GM12878 (cell line): ENCODE data around the gene PCSK6. TPM values are rescaled to one million over a fixed set of nuclear protein-coding genes. Genes with fewer than 3 reads are reported as not detected.
A peak's percentile ranks its signal among the peaks of the same experiment; 100 is the strongest.

ENCODE experiments used
- ATAC-seq: fragments of 200-7000 bp; cut with Tn5 transposase; 3 replicates; pipeline ENCODE4 v1.9.1; 2020; ENCODE audit warnings: mild to moderate bottlenecking, moderate library complexity
- BruUV-seq: library from RNA; stranded (reverse); fragments of 400-500 nt; replicated peaks from 2 replicates; lab custom pipeline; 2021; lab: Mats Ljungman, UMichigan
- CTCF ChIA-PET: fragments of 300-600 bp; sonication (Branson Sonifier 250); formaldehyde crosslinking; extraction: SDS; loops from one replicate; lab custom pipeline; 2021; ENCODE audit warnings: inconsistent platforms; lab: Yijun Ruan, JAX
- POLR2A ChIA-PET: fragments of 350-600 bp; formaldehyde crosslinking; extraction: SDS; loops from one replicate; lab custom pipeline; 2021; ENCODE audit warnings: inconsistent platforms; lab: Charles Lee
- RAD21 ChIA-PET: fragments of 300-600 bp; sonication (Branson Sonifier 250); formaldehyde crosslinking; loops from one replicate; lab custom pipeline; 2023; ENCODE audit warnings: antibody characterized with exemption; ENCODE audit not compliant: unreplicated experiment; lab: Charles Lee
- SMC1A ChIA-PET: fragments of 300-600 bp; sonication (Branson Sonifier 250); formaldehyde crosslinking; loops from one replicate; lab custom pipeline; 2023; ENCODE audit not compliant: unreplicated experiment, uncharacterized antibody; lab: Charles Lee
- DNase-seq: peaks from one replicate; pipeline ENCODE4 v3.0.0-alpha.2; 2011; ENCODE audit warnings: low read depth, low spot score
- FAIRE-seq: peaks from 3 replicates; lab custom pipeline; 2011; peaks lifted over from hg19 to GRCh38; lab: Jason Lieb, UNC
- H2AFZ ChIP-seq: 2 replicates; pipeline ENCODE4 v1.6.0; 2011; ENCODE audit warnings: low read depth, low read length, control low read depth; ENCODE audit not compliant: control insufficient read depth
- H3K27ac ChIP-seq: 2 replicates; pipeline ENCODE4 v1.5.1; 2011; ENCODE audit warnings: control low read depth; ENCODE audit not compliant: control insufficient read depth, insufficient read depth
- H3K27me3 ChIP-seq, 2 experiments: replicated peaks in 1 of 2; 2 replicates each; pipeline versions ENCODE4 v1.6.0 to v1.6.1; 2011; ENCODE audit warnings: low read length in 1 of 2; ENCODE audit not compliant: control insufficient read depth in 2 of 2, insufficient read depth in 2 of 2
- H3K36me3 ChIP-seq, 2 experiments: 2 replicates each; pipeline ENCODE4 v1.5.1; 2011; ENCODE audit warnings: low read length in 1 of 2; ENCODE audit not compliant: control insufficient read depth in 2 of 2, insufficient read depth in 2 of 2
- H3K4me1 ChIP-seq: 2 replicates; pipeline ENCODE4 v1.6.1; 2011; ENCODE audit warnings: mild to moderate bottlenecking, low read length, moderate library complexity, mixed read lengths; ENCODE audit not compliant: control insufficient read depth, insufficient read depth
- H3K4me2 ChIP-seq: 2 replicates; pipeline ENCODE4 v1.6.0; 2011; ENCODE audit warnings: control low read depth; ENCODE audit not compliant: control insufficient read depth, insufficient read depth
- H3K4me3 ChIP-seq: fragments of 200-600 bp; sonication (generic); 2 replicates; pipeline ENCODE4 v1.5.1; 2016
- H3K79me2 ChIP-seq: 2 replicates; pipeline ENCODE4 v1.6.0; 2011; ENCODE audit warnings: low read length; ENCODE audit not compliant: control insufficient read depth, insufficient read depth
- H3K9ac ChIP-seq: 2 replicates; pipeline ENCODE4 v1.8.0; 2011; ENCODE audit warnings: low read length, control low read depth, mixed read lengths; ENCODE audit not compliant: control insufficient read depth, insufficient read depth
- H3K9me3 ChIP-seq: replicated peaks from 3 replicates; pipeline ENCODE4 v1.5.1; 2011; ENCODE audit warnings: mild to moderate bottlenecking, low read length; ENCODE audit not compliant: control insufficient read depth, insufficient read depth
- H4K20me1 ChIP-seq: 2 replicates; pipeline ENCODE4 v1.6.0; 2011; ENCODE audit not compliant: control insufficient read depth, insufficient read depth
- ATF7 ChIP-seq: fragments of 450-650 bp; IDR thresholded peaks from 2 replicates; pipeline ENCODE4 v1.6.1; 2016; ENCODE audit warnings: low read depth, mild to moderate bottlenecking
- BHLHE40 ChIP-seq, 2 experiments: fragments of 450-650 bp in 1 of 2; IDR thresholded peaks; 2 replicates each; pipeline ENCODE4 v1.6.1; 2011 to 2017; ENCODE audit warnings: low read depth in 2 of 2, borderline replicate concordance in 1 of 2, improper control_type of control experiment in 1 of 2, low read length in 1 of 2, mild to moderate bottlenecking in 1 of 2
- DPF2 ChIP-seq: fragments of 450-650 bp; IDR thresholded peaks from 2 replicates; pipeline ENCODE4 v1.6.1; 2017; ENCODE audit warnings: mild to moderate bottlenecking
- IKZF1 ChIP-seq: fragments of 450-650 bp; conservative IDR thresholded peaks from 2 replicates; pipeline ENCODE4 v1.6.1; 2017; ENCODE audit warnings: antibody characterized with exemption, mild to moderate bottlenecking
- JUNB ChIP-seq: IDR thresholded peaks from 2 replicates; pipeline ENCODE4 v1.6.1; 2016; ENCODE audit warnings: antibody characterized with exemption, mild to moderate bottlenecking
- MTA2 ChIP-seq: fragments of 450-650 bp; IDR thresholded peaks from 2 replicates; pipeline ENCODE4 v1.6.1; 2016; ENCODE audit warnings: low read depth, mild to moderate bottlenecking, moderate library complexity
- MXI1 ChIP-seq: fragments of 150-350 bp; IDR thresholded peaks from 2 replicates; pipeline ENCODE4 v1.6.1; 2011; ENCODE audit warnings: low read depth, mild to moderate bottlenecking, inconsistent platforms, low read length, improper control_type of control experiment
- NBN ChIP-seq: fragments of 450-650 bp; IDR thresholded peaks from 2 replicates; pipeline ENCODE4 v1.6.1; 2016
- POLR2AphosphoS5 ChIP-seq: IDR thresholded peaks from 2 replicates; pipeline ENCODE4 v1.6.1; 2011; ENCODE audit warnings: mild to moderate bottlenecking, low read length, inconsistent platforms
- SMARCA5 ChIP-seq: fragments of 450-650 bp; IDR thresholded peaks from 2 replicates; pipeline ENCODE4 v1.6.1; 2017; ENCODE audit warnings: mild to moderate bottlenecking
- TAF1 ChIP-seq: IDR thresholded peaks from 2 replicates; pipeline ENCODE4 v1.6.1; 2011; ENCODE audit warnings: mild to moderate bottlenecking, low read depth, low read length, borderline replicate concordance
- TCF12 ChIP-seq: IDR thresholded peaks from 2 replicates; pipeline ENCODE4 v1.6.1; 2011; ENCODE audit warnings: low read depth, mild to moderate bottlenecking, low read length
- WGBS: methylation state at CpG from one replicate; pipeline ENCODE4 v1.1.6; 2016; ENCODE audit warnings: low lambda C conversion rate; ENCODE audit not compliant: insufficient replicate concordance, insufficient coverage; ENCODE audit errors: missing lambda C conversion rate; 5-methylcytosine and 5-hydroxymethylcytosine counted together
- in situ Hi-C: fragments of 300-500 bp; cut with MboI; formaldehyde crosslinking; loops from 9 replicates; pipeline ENCODE4 v1.14.3; 2018; ENCODE audit warnings: mixed read lengths
- intact Hi-C: fragments of 100-400 bp; cut with micrococcal nuclease; formaldehyde crosslinking; loops from one replicate; pipeline ENCODE4 v1.14.2; 2022; ENCODE audit not compliant: unreplicated experiment
- polyA plus RNA-seq, 11 experiments: library from polyadenylated mRNA; depleted of rRNA in 4 of 11; unstranded in 6 of 11; stranded (reverse) in 5 of 11; fragments of >200 nt; fragmentation: Nextera tagmentation in 4 of 11; fragmentation: Illumina TruSeq in 1 of 11; extraction: Ambion mirVana in 4 of 11; extraction: Trizol in 1 of 11; gene quantifications; 1 replicate in 1 of 11; 2 replicates in 10 of 11; pipeline versions ENCODE4 v1.2.1 to v1.2.3, GENCODE V29; 2011 to 2016; ENCODE audit warnings: inconsistent platforms in 2 of 11, missing spikeins in 2 of 11, low read depth in 1 of 11
- total RNA-seq, 4 experiments: library from RNA; depleted of rRNA in 3 of 4; stranded (reverse); fragments of >200 nt in 3 of 4; fragmentation: Illumina TruSeq in 1 of 4; extraction: Trizol in 1 of 4; gene quantifications; 2 replicates each; pipeline versions ENCODE4 v1.2.1 to v1.2.3, GENCODE V29; 2013 to 2021
- TF ChIP-seq, protein P1 (sequence below): IDR thresholded peaks from 2 replicates; pipeline ENCODE4 v1.6.1; 2011; ENCODE audit warnings: borderline replicate concordance, low read depth, mild to moderate bottlenecking, moderate library complexity, mixed read lengths, low read length; ENCODE audit not compliant: insufficient read depth; ENCODE audit errors: extremely low read length
- TF ChIP-seq, protein P2 (sequence below): fragments of 450-650 bp; IDR thresholded peaks from 2 replicates; pipeline ENCODE4 v1.6.1; 2017; ENCODE audit warnings: mild to moderate bottlenecking, moderate library complexity
- TF ChIP-seq, protein P3 (sequence below): IDR thresholded peaks from 2 replicates; pipeline ENCODE4 v1.6.1; 2011; ENCODE audit warnings: low read depth, low read length, improper control_type of control experiment, borderline replicate concordance
- TF ChIP-seq, protein P4 (sequence below): IDR thresholded peaks from 2 replicates; pipeline ENCODE4 v1.6.1; 2011; ENCODE audit warnings: borderline replicate concordance, low read depth, mild to moderate bottlenecking, moderate library complexity, low read length; ENCODE audit not compliant: insufficient read depth, poor library complexity, severe bottlenecking

PCSK6 gene
- total and polyA plus RNA-seq, 10 of the 15 experiments (the other 5 are each of a cell fraction or from before 2014, with no cell fraction given): 0.19 to 0.67 (median 0.25) TPM; not detected in 4

DNA sequence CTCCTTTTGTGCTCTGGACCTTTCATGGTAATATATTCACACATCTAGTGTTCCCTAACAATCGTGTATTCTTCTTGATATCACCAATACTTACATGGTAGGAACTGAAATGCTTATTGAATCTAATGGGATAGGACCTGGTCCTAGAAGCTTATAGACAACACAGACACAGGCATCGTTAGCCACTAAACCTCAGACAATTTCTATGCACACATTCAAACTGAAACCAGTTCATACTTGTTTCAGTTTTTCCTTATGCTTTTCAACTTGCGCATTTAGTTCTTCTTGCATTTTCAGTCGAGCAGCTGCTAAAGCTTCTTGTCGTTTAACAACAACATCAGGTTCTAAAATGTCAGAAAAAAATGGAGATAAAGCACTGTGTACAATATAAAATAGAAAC lies 214.5 kb downstream of the PCSK6 start:
- H3K27ac ChIP-seq: peak overlapping the region; percentile 71; the same call in 1 of the 2 replicates
- 2% methylated on average over 5 of the region's 5 CpGs for WGBS
- TF ChIP-seq, protein P1, sequence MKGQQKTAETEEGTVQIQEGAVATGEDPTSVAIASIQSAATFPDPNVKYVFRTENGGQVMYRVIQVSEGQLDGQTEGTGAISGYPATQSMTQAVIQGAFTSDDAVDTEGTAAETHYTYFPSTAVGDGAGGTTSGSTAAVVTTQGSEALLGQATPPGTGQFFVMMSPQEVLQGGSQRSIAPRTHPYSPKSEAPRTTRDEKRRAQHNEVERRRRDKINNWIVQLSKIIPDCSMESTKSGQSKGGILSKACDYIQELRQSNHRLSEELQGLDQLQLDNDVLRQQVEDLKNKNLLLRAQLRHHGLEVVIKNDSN: no peak
- TF ChIP-seq NBN (peak; percentile 58; the same call in 1 of the 2 replicates), SMARCA5 (0 out of 2 replicates have a peak, but pooled peaks have one; percentile 29), ATF7 (peak; percentile 53; the same call in 1 of the 2 replicates), TCF12 (peak; percentile 43; the same call in 1 of the 2 replicates), TAF1 (no peak), MTA2 (peak; percentile 44; the same call in 1 of the 2 replicates), BHLHE40 (IDR thresholded peaks at IDR 0.05; ENCODE audit: borderline replicate concordance in 1 of 2, low read depth in 2 of 2, low read length in 1 of 2) (peak in 1 of 2 experiments; percentile 37; a peak in 1 of 4 replicates), POLR2AphosphoS5 (0 out of 2 replicates have a peak, but pooled peaks have one; percentile 35), MXI1 (peak; percentile 49; the same call in 1 of the 2 replicates), DPF2 (0 out of 2 replicates have a peak, but pooled peaks have one; percentile 50), JUNB (peak; percentile 69), IKZF1 (peak; percentile 58)
- TF ChIP-seq, protein P2, sequence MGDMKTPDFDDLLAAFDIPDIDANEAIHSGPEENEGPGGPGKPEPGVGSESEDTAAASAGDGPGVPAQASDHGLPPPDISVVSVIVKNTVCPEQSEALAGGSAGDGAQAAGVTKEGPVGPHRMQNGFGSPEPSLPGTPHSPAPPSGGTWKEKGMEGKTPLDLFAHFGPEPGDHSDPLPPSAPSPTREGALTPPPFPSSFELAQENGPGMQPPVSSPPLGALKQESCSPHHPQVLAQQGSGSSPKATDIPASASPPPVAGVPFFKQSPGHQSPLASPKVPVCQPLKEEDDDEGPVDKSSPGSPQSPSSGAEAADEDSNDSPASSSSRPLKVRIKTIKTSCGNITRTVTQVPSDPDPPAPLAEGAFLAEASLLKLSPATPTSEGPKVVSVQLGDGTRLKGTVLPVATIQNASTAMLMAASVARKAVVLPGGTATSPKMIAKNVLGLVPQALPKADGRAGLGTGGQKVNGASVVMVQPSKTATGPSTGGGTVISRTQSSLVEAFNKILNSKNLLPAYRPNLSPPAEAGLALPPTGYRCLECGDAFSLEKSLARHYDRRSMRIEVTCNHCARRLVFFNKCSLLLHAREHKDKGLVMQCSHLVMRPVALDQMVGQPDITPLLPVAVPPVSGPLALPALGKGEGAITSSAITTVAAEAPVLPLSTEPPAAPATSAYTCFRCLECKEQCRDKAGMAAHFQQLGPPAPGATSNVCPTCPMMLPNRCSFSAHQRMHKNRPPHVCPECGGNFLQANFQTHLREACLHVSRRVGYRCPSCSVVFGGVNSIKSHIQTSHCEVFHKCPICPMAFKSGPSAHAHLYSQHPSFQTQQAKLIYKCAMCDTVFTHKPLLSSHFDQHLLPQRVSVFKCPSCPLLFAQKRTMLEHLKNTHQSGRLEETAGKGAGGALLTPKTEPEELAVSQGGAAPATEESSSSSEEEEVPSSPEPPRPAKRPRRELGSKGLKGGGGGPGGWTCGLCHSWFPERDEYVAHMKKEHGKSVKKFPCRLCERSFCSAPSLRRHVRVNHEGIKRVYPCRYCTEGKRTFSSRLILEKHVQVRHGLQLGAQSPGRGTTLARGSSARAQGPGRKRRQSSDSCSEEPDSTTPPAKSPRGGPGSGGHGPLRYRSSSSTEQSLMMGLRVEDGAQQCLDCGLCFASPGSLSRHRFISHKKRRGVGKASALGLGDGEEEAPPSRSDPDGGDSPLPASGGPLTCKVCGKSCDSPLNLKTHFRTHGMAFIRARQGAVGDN: peak; percentile 85; the same call in 1 of the 2 replicates
- TF ChIP-seq, protein P3, sequence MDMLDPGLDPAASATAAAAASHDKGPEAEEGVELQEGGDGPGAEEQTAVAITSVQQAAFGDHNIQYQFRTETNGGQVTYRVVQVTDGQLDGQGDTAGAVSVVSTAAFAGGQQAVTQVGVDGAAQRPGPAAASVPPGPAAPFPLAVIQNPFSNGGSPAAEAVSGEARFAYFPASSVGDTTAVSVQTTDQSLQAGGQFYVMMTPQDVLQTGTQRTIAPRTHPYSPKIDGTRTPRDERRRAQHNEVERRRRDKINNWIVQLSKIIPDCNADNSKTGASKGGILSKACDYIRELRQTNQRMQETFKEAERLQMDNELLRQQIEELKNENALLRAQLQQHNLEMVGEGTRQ: no peak
- TF ChIP-seq, protein P4, sequence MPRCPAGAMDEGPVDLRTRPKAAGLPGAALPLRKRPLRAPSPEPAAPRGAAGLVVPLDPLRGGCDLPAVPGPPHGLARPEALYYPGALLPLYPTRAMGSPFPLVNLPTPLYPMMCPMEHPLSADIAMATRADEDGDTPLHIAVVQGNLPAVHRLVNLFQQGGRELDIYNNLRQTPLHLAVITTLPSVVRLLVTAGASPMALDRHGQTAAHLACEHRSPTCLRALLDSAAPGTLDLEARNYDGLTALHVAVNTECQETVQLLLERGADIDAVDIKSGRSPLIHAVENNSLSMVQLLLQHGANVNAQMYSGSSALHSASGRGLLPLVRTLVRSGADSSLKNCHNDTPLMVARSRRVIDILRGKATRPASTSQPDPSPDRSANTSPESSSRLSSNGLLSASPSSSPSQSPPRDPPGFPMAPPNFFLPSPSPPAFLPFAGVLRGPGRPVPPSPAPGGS: no peak

More for the DNA sequence above, 214.5 kb downstream of the PCSK6 start:
- ATAC-seq (peak; percentile 50), FAIRE-seq (peak; percentile 91), DNase-seq (peak; percentile 57)
- H3K27me3 ChIP-seq: no peaks in the 10 kb centered on the region
- H3K9ac ChIP-seq: no peak overlapping the region; the same call in 1 of the 2 replicates
- in situ Hi-C loops: no loop called here
- H3K79me2 ChIP-seq: peaks cover 22% of the 10 kb centered on the region
- peak overlapping the region; percentile 46 for H3K4me2 ChIP-seq
- SMC1A ChIA-PET: interaction anchor here (0.6 to 4.8 kb wide), 14 partner anchors 11 to 367 kb away, joined by 3 to 41 read pairs (median 4); partner anchors contain the start of gene SNRPA1
- RAD21 ChIA-PET: interaction anchor here (1.0 to 4.2 kb wide), 9 partner anchors 13 to 378 kb away, joined by 3 to 28 read pairs (median 5); partner anchors contain the start of gene SNRPA1
- CTCF ChIA-PET: interaction anchor here (0.7 to 5.0 kb wide), 16 partner anchors 8 to 402 kb away, joined by 3 to 52 read pairs (median 4); partner anchors contain the start of gene SNRPA1
- H3K36me3 ChIP-seq: peaks cover 17 to 29% of the 10 kb centered on the region in 2 experiments
- H3K9me3 ChIP-seq: no peaks in the 10 kb centered on the region
- intact Hi-C loops: loop anchor here (5.0 kb wide), 1 partner anchor 377 kb away; the partner anchor contains the start of gene TM2D3
- POLR2A ChIA-PET: interaction anchor here (2.1 to 2.7 kb wide), 4 partner anchors 9 to 20 kb away, joined by 7 to 21 read pairs (median 8); partner anchors contain the start of gene SNRPA1
- H4K20me1 ChIP-seq: no peaks in the 10 kb centered on the region
- peaks cover 10% of the 10 kb centered on the region for H3K4me1 ChIP-seq
- H2AFZ ChIP-seq: no peak overlapping the region
- TSS peak; percentile 35 for BruUV-seq
- H3K4me3 ChIP-seq: peak overlapping the region; percentile 98; the same call in 1 of the 2 replicates
